Stimulated activated CD4-positive, alpha-beta T cell treated with anti-CD3 and anti-CD28 coated beads, TNF-alpha, amount 100 ng/mL, for 48 hours (primary cell): Measurements from ENCODE around the gene HLA-DOA.

Experiments
- DNase-seq, 3 donors: peaks; one replicate each; pipeline ENCODE4 v3.0.0-alpha.2; 2020; ENCODE audit warnings: low read depth in 3 of 3

Gene HLA-DOA

DNA sequence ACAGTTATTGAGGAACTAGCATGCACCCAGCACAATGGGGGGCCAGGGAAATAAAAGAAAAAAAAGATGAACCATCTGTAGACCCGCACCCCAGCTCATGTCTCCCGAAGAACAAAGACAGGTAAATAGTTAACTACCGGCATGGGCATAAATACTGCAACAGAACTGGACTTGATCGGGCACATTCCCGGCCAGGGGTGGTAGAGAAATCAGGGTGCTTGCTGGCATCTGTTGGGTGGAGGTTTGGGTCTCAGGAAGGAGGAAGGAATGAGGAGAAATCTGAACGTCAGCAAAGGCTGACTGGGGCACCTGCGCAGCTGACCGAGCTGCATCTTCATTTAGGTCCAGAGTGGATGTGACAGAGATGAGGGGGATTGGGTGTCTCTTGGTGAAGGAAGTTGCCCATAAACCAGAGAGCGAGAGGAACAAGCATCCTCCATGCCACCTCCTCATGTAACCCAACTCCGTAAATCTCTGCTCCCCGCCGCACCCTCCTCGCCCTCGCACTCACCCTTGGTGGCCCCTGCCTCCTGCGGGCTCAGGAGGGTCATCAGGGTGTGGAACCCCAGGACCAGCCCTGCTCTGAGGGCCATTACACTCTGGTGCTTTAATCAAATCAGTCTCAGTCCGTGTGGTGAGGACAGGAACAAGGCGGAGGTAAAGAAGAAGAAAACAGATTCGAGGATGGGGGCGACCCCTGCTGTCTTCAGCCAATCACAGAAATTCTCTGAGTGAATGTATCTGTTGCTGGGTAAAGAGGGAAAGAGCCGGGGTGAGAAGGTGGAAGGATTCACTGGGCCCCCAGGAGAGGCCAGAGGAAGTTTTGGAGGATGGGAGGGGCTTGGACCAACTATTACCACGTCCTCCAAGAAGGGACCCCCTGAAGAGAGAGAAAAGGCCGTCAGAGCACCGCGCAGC, at the start of gene HLA-DOA:
TSS of gene HLA-DOA (minus strand) at position 648 of the 918 bp plus-strand sequence.
- no peak for DNase-seq

- DNase-seq = no peak
Measured at GRCh38 chr6:33057222-33058150, 48.1 kb upstream of the HLA-DOA start.

GRCh38 chr6:33053230-33053629, 43.8 kb upstream of the HLA-DOA start:
- DNase-seq = no peak

GRCh38 chr6:33052627-33053026, 43.2 kb upstream of the HLA-DOA start:
- no peak for DNase-seq

DNA sequence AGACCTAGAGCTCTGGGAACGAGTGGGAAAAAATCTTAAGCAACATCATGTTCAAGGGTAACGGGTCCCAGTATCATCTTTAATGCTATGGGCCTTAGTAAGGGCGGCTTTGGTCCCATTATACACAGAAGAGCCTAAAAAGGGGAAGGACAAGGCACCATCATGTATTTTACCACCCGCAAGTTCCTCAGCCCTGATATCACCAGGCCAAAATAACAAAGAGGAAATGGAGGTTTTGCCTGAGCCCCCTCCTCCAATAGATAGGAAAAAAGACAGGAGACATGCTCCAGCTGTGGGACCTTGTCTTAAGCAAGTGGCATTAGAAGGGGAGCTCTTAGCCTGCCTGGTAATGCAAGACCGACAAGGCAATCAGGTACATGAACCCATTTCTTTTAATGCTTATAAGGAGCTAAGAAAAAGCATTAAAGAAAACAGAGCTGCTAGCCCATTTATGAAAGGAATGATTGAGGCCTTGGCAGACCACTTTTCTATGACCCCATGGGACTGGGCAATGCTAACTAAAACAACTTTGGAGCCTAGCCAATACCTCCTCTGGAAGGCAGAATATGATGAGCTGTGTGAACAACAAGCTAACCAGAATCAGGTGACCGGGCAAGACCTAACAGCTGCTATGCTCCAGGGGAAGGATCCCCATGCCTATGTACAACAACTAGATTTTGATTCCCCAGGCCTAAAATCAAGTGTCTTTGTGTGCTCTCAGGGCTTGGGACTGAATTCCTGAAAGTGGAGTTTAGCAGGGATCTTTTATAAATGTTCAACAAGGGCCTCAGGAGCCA, 40.8 kb upstream of the HLA-DOA start:
- no peak for DNase-seq

DNA sequence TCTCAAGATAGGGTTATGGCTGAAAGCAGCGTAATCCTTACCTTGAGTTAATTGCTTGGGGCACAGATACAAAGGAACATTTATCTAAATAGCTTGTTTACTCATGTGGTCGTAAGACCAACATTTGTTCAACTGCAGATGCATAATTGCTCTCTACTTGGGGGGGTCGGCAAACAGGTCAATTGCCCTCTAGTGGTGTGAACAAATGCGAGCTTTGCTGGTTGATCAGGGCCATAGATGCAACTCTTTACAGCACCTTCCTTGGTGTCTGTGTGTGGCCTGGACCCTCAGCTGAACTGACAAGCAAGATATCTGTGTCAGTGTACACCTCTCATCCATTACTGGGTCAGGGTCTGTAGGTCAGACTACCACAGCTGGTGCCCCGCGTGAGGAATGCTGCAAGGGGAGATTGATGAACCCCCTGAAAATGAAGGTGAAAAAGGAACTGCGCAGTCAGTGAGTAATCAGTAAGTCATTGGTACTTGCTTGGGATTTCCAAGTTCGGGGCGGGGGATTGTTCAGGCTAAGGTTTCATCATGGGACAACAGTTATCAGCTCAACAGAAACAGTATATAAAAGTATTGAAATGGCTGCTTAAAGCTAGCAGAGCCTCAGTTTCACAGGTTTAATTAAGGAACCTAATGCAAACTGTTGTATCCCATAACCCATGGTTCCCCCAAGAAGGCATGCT, 40.1 kb upstream of the HLA-DOA start:
- DNase-seq = no peak

- no peak for DNase-seq
Measured at GRCh38 chr6:33040157-33040556, 30.8 kb upstream of the HLA-DOA start.

GRCh38 chr6:33036535-33036934, 27.1 kb upstream of the HLA-DOA start:
- DNase-seq = no peak

GRCh38 chr6:33034554-33034953, 25.2 kb upstream of the HLA-DOA start:
- DNase-seq = no peak

- DNase-seq = no peak
Measured at GRCh38 chr6:33030245-33030644, 20.9 kb upstream of the HLA-DOA start.

GRCh38 chr6:33029328-33030184, 20.2 kb upstream of the HLA-DOA start:
- DNase-seq = no peak

DNA sequence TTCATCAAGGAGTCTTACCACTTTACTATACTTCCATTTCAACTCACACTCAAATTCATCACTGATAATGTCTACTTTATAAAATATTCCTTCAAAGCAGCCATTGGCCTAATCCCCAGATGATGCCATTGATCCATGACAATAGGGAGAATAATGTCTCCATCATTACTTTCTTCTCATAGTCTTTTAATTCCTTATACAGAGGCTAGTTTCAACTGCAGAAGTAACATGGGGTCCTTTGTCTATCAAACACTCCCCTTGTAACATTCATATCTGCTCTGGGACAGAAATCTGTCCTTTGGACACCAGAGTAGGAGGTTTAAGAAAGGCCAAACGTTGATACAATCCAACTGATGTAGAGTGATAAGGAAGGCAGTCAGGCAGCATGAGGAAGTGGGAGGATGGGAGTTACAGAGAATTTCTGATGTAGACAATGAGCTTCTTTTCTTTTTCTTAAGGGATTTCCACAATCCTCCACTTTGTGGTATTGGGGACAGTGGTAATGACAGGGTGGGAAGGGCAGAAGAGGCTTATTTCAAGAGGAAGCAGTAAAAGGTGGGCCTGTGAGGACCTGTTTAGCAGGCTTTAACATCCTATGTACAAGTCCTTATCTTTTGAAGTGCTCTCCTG, 18.9 kb upstream of the HLA-DOA start:
- no peak for DNase-seq

DNA sequence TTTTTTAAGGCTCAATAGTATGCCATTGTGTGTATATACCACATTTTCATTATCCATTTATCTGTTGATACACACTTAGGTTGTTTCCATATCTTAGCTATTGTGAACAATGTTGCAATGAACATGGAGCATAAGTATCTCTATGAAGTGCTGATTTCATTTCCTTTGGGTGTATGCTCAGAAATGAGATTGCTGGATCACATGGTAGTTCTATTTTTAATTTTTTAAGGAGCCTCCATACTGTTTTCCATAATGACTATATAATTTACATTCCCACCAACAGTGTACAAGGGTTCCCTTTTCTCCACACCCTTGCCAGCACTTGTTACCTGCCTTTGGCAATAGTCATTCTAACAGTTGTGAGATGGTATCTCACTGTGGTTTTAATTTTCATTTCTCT, 15.1 kb upstream of the HLA-DOA start:
- DNase-seq = no peak

- DNase-seq = no peak
Measured at GRCh38 chr6:33023536-33023935, 14.1 kb upstream of the HLA-DOA start.

DNA sequence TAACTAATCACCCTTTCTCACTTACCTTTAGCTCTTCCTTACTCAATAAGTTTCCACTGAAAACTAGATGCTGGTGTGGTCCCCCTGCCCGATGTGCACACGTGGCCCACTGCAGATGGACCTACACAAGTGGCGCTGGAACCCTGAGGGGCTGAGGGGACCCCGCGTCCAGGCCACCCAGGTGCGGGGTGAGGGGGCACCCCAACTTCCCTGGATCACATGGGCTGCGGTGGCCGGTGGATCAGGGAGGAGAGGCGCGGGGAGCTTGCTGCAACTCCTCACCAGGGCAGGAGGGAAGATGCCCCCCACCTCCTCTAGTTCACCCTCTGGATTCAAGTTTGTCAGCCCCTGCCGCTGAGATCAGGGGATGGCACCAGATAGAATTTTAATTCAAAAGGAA, 12.5 kb upstream of the HLA-DOA start:
- no peak for DNase-seq

DNA sequence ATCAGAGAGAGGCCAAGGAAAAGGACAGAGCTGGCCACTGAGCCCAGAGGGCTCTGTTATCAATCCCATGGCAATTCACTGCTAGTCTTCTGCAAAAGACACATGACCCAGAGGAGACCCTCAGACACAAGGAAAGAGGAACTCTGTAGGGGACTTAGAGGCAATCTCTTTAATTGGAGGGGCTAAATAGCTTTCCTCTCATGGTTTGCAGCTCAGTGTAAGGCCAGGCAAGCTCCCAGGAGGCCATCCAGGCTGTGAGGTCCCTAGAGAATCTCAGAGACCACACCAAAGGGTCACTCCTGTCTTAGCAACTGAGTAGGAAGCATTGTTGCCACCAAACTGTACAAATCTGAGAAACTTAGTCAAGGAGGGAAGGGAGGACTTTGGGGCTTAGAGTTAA, 10.0 kb upstream of the HLA-DOA start:
- no peak for DNase-seq

- no peak for DNase-seq
Measured at GRCh38 chr6:33018904-33019303, 9.5 kb upstream of the HLA-DOA start.

DNA sequence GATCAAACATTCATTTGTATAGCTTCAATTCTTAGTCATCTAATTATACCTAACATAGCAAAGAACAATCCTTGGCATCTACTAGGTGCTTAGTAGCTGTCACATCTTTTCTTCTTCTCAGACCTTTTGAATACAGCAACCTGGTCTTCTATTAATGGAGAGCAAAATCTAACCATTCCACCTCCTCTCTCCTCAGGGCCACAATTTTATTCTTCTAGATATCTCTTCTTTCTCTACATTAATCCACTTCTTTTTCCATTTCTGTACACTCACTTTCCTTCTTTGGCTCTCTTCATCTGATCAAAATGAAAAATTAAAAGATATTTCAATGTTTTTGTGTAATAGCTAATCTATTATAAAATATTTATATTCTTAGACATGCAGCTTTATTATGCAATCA, 9.0 kb upstream of the HLA-DOA start:
- DNase-seq = no peak

DNA sequence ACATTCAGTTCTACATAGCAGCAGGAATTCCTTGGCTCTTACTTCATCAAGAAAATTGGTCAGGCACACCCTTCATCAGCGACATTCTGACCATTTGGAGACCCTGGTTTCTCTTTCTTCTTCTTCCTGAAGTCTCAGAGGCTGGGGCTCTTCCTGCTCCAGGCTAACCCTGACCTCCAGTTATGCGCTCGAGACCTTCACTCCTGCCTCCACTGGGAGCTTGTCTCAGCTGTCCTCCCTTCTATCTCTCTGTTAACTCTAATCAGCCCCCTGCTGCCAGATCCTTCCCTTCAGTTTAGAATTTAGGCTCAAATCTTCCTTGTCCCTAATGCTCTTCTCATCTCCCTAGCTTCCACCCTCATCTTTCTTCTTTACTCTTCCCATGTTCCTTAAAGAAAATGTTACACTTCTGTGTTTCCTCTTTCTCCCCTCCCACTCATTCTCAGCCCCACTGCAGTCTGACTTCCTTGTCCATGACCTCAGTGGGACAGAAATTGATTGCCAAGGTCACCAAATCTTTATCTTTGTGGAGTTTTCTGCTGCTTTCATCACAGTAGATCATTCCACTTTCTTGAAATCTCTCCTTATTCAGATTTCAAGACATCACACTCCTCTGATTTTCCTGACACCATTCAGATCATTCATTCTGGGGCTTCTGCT, 8.4 kb upstream of the HLA-DOA start:
- DNase-seq = no peak
